GM19023 (cell line): ENCODE data around the gene PATE3.

Experiments
- ATAC-seq: cut with Tn5 transposase; IDR thresholded peaks from one replicate; pipeline ENCODE4 v1.9.1; 2021; ENCODE audit warnings: mild to moderate bottlenecking, moderate library complexity; ENCODE audit not compliant: unreplicated experiment

Gene PATE3

DNA sequence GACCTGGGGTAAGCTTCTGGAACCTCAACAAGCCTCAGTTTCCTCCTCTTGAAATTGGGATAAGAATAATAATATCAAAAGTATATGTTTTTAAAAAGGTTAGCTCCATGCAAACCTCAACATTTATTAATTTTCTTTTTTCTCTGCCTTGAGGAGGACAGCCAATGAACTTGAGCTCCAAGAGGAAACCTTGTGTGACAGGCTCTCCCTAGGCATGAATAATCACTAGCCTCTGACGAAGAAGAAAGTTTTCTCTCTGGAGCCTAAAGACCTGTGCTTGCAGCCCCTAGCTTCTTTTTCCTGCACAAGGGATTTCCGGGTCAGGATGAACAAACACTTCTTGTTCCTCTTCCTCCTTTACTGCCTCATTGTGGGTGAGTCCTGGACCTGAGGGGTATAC is at the start of gene PATE3:
Gene PATE3, plus strand, starts transcription at position 301 of the 400 bp plus-strand sequence. Its CDS starts 25 bp downstream, at position 326.
- ATAC-seq = no peak

- ATAC-seq = no peak
These were observed 47.3 kb upstream of the PATE3 start for GRCh38 chr11:125740617-125741016.

DNA sequence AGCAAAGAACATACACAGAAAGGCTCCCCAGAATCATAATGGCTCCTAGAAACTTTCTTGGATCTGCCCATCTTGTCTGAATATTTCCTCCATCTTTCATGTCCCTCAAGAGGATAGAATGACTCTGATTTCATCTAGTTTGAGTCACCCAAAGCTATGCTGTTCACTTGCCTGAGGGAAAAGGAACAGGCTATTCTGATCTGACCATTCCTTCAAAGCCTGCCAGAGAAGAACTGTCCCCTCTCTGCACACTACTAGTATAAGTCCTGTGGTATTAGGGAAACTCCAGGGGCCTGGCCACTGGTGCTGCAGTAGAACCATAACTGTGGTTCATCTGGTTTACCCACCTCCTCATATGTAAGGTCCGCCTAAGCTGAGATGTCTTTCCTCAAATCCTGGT is 44.2 kb upstream of the PATE3 start:
- no peak for ATAC-seq

- no peak for ATAC-seq
These were observed 41.9 kb upstream of the PATE3 start, which contains the start of gene PATE1 for GRCh38 chr11:125745979-125746378. Gene PATE1 (plus strand): TSS chr11:125746279. CDS start chr11:125746305, 26 bp downstream.

- no peak for ATAC-seq
These were observed 37.3 kb upstream of the PATE3 start for GRCh38 chr11:125750629-125751028.

GRCh38 chr11:125756050-125756449 is 31.9 kb upstream of the PATE3 start:
- ATAC-seq = no peak

DNA sequence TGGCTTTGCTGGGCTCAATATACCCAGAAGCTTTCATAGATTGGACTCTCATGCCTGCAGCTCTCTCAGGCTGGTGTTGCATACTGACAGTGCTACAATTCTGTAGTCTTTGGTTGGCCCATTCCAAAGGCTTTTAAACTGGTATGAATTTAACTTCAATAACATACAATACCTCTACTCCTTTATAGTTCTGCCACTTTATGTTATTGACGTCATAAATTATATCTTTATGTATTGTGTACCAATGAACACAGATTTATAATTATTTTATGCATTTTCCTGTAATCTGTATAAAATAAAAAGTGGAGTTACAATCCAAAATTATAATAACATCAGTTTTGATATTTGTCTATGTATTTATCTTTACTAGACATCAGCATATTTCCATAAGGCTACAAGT is 25.5 kb upstream of the PATE3 start:
- no peak for ATAC-seq

GRCh38 chr11:125763483-125763882 is 24.4 kb upstream of the PATE3 start:
- no peak for ATAC-seq

- ATAC-seq = no peak
These were observed 21.7 kb upstream of the PATE3 start for GRCh38 chr11:125766251-125766650.

GRCh38 chr11:125768336-125769046 is 19.4 kb upstream of the PATE3 start:
- ATAC-seq = no peak

GRCh38 chr11:125770583-125770982 is 17.3 kb upstream of the PATE3 start:
- ATAC-seq = no peak

GRCh38 chr11:125772834-125773505 is 15.0 kb upstream of the PATE3 start:
- ATAC-seq = no peak

DNA sequence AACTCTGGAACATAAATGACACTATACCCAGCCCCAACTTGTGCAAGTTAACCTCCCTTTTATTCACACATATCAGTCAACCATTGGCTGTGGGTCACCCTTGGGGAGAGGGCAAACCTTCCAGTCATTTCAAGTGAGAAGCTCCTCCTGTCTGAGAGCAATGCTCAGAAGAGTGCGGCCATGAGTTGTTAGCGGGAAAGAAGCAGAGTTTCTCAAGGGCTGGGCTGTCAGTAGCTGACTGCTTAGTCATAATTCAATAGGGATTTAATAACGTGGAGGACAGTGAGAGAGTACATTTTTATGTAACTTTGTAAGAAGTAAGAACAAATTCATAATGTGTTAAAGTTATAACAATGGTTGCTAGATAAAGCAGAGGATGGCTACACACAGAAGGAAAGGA is 14.4 kb upstream of the PATE3 start:
- ATAC-seq = no peak

DNA sequence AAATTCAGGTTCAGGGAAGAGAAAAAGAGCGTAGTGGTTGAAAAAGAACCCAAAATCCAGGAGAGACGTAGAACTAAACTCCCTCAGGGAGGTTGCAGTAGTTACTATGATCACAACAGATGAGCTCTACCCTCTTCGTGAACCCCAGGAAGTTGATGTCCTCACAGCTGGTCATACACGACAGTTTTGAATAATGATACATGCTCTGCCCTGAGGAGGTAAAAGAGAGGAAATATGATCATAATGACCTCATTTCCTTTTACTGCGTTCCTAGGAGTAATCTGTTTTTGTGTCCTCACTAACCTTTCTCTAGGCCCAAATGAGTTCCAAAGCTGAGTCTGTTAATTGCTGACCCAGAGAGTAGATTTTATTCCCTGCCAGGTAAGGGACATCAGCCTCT is 10.6 kb upstream of the PATE3 start:
- no peak for ATAC-seq

- ATAC-seq = no peak
These were observed 9.2 kb upstream of the PATE3 start, which contains the start of gene PATE2 for GRCh38 chr11:125778728-125779127. Gene PATE2 (minus strand): TSS chr11:125778828. CDS start chr11:125778773, 55 bp downstream.

DNA sequence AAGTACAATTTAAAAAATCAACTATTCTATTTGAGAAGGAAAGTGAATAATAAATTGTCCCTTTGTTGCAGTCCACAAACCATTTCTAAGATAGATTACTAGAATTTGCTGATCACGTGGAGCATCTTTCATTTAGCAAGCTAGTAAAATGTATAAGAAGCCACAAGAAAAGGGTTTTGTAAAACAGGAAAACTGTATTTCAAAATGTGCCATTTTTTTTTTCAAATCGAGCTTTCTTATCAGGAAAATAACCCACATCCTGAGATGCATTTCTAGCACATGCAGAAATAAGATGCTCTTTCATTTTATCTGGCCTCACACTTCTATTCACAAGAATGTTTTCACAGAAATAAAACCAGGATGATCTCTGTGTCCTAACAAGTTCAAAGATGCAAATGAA is 3.2 kb upstream of the PATE3 start:
- ATAC-seq = no peak

GRCh38 chr11:125790825-125791224 is 2.9 kb downstream of the PATE3 start:
- ATAC-seq = no peak

DNA sequence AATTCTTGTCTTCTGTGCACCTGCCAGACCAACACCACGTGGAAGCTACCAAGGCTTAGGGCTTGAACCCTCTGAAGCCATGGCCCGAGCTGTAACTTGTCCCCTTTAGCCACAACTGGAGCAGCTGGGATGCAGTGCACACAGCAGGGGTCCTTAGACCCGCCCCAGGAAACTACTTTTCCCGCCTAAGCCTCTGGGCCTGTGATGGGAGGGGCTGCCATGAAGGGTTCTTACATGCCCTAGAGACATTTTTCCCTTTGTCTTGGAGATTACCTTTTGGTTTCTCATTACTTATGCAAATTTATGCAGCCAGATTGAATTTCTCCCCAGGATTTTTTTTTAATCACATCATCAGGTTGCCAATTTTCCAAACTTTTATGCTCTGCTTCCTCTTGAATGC is 9.7 kb downstream of the PATE3 start:
- ATAC-seq = no peak

GRCh38 chr11:125799808-125800207 is 11.9 kb downstream of the PATE3 start:
- ATAC-seq = no peak

GRCh38 chr11:125802387-125802786 is 14.5 kb downstream of the PATE3 start:
- no peak for ATAC-seq

DNA sequence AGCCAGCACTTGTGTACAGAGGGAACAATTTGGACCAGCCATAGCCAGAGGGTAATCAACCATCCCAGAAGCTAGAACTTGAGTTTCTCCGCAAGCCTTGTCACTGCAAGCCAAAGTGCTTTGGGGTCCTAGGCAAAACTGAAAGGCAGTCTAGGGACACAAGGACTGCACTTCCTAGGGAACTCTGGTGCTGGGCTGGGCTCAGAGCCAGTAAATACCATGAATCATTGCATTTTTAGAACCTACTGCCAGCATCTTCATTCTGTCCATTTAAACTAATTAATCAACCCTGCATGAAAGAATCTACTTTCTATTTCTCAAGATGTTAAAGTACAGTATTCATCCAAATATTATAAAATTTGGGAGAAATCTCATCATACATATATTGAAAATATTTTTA is 20.0 kb downstream of the PATE3 start:
- ATAC-seq = no peak

- no peak for ATAC-seq
These were observed 45.1 kb downstream of the PATE3 start, which contains the start of gene PATE4 for GRCh38 chr11:125833016-125833415. Gene PATE4 (plus strand): TSS chr11:125833316. CDS start chr11:125833360, 44 bp downstream.
